Hematopoietic multipotent progenitor cell treated with erythropoietin and hydrocortisone succinate and interleukin-3 and kit ligand, for 17 days (in vitro differentiated cells): Measurements from ENCODE around the gene RTN4R.
"Not testable (repeated sequence)": the region's sequence is repeated elsewhere in the genome, so short reads cannot be mapped to it uniquely, and the experiment has no call there.

Source experiments
- DNase-seq: peaks from one replicate; pipeline ENCODE4 v3.0.0-alpha.2; 2015; ENCODE audit warnings: low spot score

The RTN4R gene

GRCh38 chr22:20305894-20306645, 38.0 kb upstream of the RTN4R start:
- DNase-seq, result no peak

GRCh38 chr22:20305230-20305893, 37.2 kb upstream of the RTN4R start:
- DNase-seq, result not testable (repeated sequence)

GRCh38 chr22:20304646-20305045, 36.5 kb upstream of the RTN4R start:
- no peak for DNase-seq

- DNase-seq, result not testable (repeated sequence)
Observed at GRCh38 chr22:20303229-20303534, 35.1 kb upstream of the RTN4R start.

GRCh38 chr22:20302438-20303228, 34.5 kb upstream of the RTN4R start:
- no peak for DNase-seq

- no peak for DNase-seq
Observed at GRCh38 chr22:20299746-20300136, 31.6 kb upstream of the RTN4R start.

- peak; percentile 64 for DNase-seq
Observed at GRCh38 chr22:20298803-20299745, 31.0 kb upstream of the RTN4R start.

- DNase-seq, result no peak
Observed at GRCh38 chr22:20298110-20298802, 30.1 kb upstream of the RTN4R start.

- no peak for DNase-seq
Observed at GRCh38 chr22:20297414-20298109, 29.4 kb upstream of the RTN4R start.

GRCh38 chr22:20296598-20296997, 28.5 kb upstream of the RTN4R start:
- DNase-seq, result no peak

GRCh38 chr22:20295262-20296064, 27.3 kb upstream of the RTN4R start:
- DNase-seq, result no peak

GRCh38 chr22:20292673-20293232, 24.6 kb upstream of the RTN4R start:
- no peak for DNase-seq

GRCh38 chr22:20292108-20292507, 24.0 kb upstream of the RTN4R start:
- DNase-seq, result no peak

- DNase-seq, result no peak
Observed at GRCh38 chr22:20291604-20292063, 23.5 kb upstream of the RTN4R start.

- DNase-seq, result no peak
Observed at GRCh38 chr22:20291249-20291586, 23.1 kb upstream of the RTN4R start.

- no peak for DNase-seq
Observed at GRCh38 chr22:20290578-20291248, 22.6 kb upstream of the RTN4R start.

GRCh38 chr22:20290045-20290392, 21.9 kb upstream of the RTN4R start:
- DNase-seq, result no peak

GRCh38 chr22:20289182-20290044, 21.3 kb upstream of the RTN4R start:
- DNase-seq, result not testable (repeated sequence)
